Neural cell (in vitro differentiated cells): ENCODE data around the gene NEDD9. TPM values are rescaled to one million over a fixed set of nuclear protein-coding genes. Genes with fewer than 3 reads are reported as not detected.

Experiments
- H2AFZ ChIP-seq: fragments of 200-600, 300-800 bp; sonication (generic), shearing (Covaris generic); 2 replicates; pipeline ENCODE4 v1.6.0; 2014; ENCODE audit warnings: low read depth, mild to moderate bottlenecking, antibody characterized with exemption, low read length, moderate library complexity
- H3F3A ChIP-seq: fragments of 200-600 bp; shearing (Covaris generic); 2 replicates; pipeline ENCODE4 v1.6.1; 2016; ENCODE audit warnings: mild to moderate bottlenecking, moderate library complexity, mixed read lengths, antibody characterized with exemption, low read length; ENCODE audit not compliant: insufficient read depth, poor library complexity, severe bottlenecking
- H3K27ac ChIP-seq: fragments of 200-600, 300-800 bp; sonication (generic), shearing (Covaris generic); 2 replicates; pipeline ENCODE4 v1.5.1; 2014; ENCODE audit warnings: mild to moderate bottlenecking, low read length, moderate library complexity
- H3K27me3 ChIP-seq: fragments of 300-800, 200-600 bp; sonication (generic), shearing (Covaris generic); 2 replicates; pipeline ENCODE4 v1.6.0; 2014; ENCODE audit warnings: mild to moderate bottlenecking, low read depth, low read length, moderate library complexity; ENCODE audit not compliant: insufficient read depth
- H3K36me3 ChIP-seq: fragments of 300-800, 200-600 bp; sonication (generic), shearing (Covaris generic); 2 replicates; pipeline ENCODE4 v1.5.1; 2014; ENCODE audit warnings: mild to moderate bottlenecking, antibody characterized with exemption, low read length, moderate library complexity; ENCODE audit not compliant: insufficient read depth
- H3K4me2 ChIP-seq: fragments of 300-800, 200-600 bp; sonication (generic), shearing (Covaris generic); 2 replicates; pipeline ENCODE4 v1.6.0; 2014; ENCODE audit warnings: mild to moderate bottlenecking, low read length
- H3K4me3 ChIP-seq: fragments of 300-800, 200-600 bp; sonication (generic), shearing (Covaris generic); 2 replicates; pipeline ENCODE4 v1.5.1; 2014; ENCODE audit warnings: mild to moderate bottlenecking, low read length, moderate library complexity
- H3K79me2 ChIP-seq: fragments of 200-600 bp; shearing (Covaris generic); replicated peaks from 2 replicates; pipeline ENCODE4 v1.6.0; 2014; ENCODE audit warnings: mild to moderate bottlenecking, low read length, moderate library complexity; ENCODE audit not compliant: insufficient read depth
- H3K9ac ChIP-seq: fragments of 300-800, 200-600 bp; sonication (generic), shearing (Covaris generic); 2 replicates; pipeline ENCODE4 v1.6.1; 2016; ENCODE audit warnings: mild to moderate bottlenecking, low read length, mixed read lengths
- H3K9me2 ChIP-seq: fragments of 200-600 bp; shearing (Covaris generic); 2 replicates; pipeline ENCODE4 v1.6.1; 2016; ENCODE audit warnings: mild to moderate bottlenecking, low read length, mixed read lengths; ENCODE audit not compliant: insufficient read depth
- H3K9me3 ChIP-seq: fragments of 200-600, 300-800 bp; sonication (generic), shearing (Covaris generic); 2 replicates; pipeline ENCODE4 v1.6.1; 2016; ENCODE audit warnings: mild to moderate bottlenecking, mixed run types, low read length, moderate library complexity, mixed read lengths
- H4K20me1 ChIP-seq: fragments of 200-600 bp; shearing (Covaris generic); 2 replicates; pipeline ENCODE4 v1.6.1; 2016; ENCODE audit warnings: mild to moderate bottlenecking, mixed run types; ENCODE audit not compliant: insufficient read depth
- CTCF ChIP-seq: fragments of 450-650 bp; IDR thresholded peaks from 2 replicates; pipeline ENCODE4 v1.5.1; 2014; ENCODE audit warnings: antibody characterized with exemption, mild to moderate bottlenecking, moderate library complexity; ENCODE audit not compliant: poor library complexity, severe bottlenecking
- EP300 ChIP-seq: fragments of 450-650 bp; conservative IDR thresholded peaks from 2 replicates; pipeline ENCODE4 v1.6.1; 2014; ENCODE audit warnings: antibody characterized with exemption, mild to moderate bottlenecking, moderate library complexity; ENCODE audit not compliant: poor library complexity, severe bottlenecking
- EZH2 ChIP-seq: fragments of 200-600, 300-800 bp; shearing (Covaris generic), sonication (generic); IDR thresholded peaks from 2 replicates; pipeline ENCODE4 v1.6.1; 2014; ENCODE audit warnings: antibody characterized with exemption, low read length, borderline replicate concordance, mild to moderate bottlenecking; ENCODE audit not compliant: insufficient read depth, poor library complexity, severe bottlenecking
- MXI1 ChIP-seq: fragments of 450-650 bp; conservative IDR thresholded peaks from 2 replicates; pipeline ENCODE4 v1.6.1; 2014; ENCODE audit warnings: antibody characterized with exemption, mild to moderate bottlenecking; ENCODE audit not compliant: poor library complexity, severe bottlenecking
- POLR2AphosphoS5 ChIP-seq: IDR thresholded peaks from 2 replicates; pipeline ENCODE4 v1.6.1; 2012
- RAD21 ChIP-seq: fragments of 450-650 bp; conservative IDR thresholded peaks from 2 replicates; pipeline ENCODE4 v1.6.1; 2014; ENCODE audit warnings: antibody characterized with exemption, mild to moderate bottlenecking, moderate library complexity
- REST ChIP-seq: IDR thresholded peaks from 2 replicates; pipeline ENCODE4 v1.6.1; 2012; ENCODE audit warnings: borderline replicate concordance
- SMC3 ChIP-seq: fragments of 450-650 bp; conservative IDR thresholded peaks from 2 replicates; pipeline ENCODE4 v1.6.1; 2014; ENCODE audit warnings: antibody characterized with exemption, mild to moderate bottlenecking, moderate library complexity; ENCODE audit not compliant: poor library complexity
- TAF1 ChIP-seq: IDR thresholded peaks from 2 replicates; pipeline ENCODE4 v1.6.1; 2012; ENCODE audit warnings: low read depth
- polyA plus RNA-seq: library from polyadenylated mRNA; depleted of rRNA; stranded (reverse); fragments of >200 nt; gene quantifications from 2 replicates; pipeline ENCODE4 v1.2.3, GENCODE V29; 2014

The NEDD9 gene
- polyA plus RNA-seq, 1 donor from 2014 or later: 0.11 TPM

- no peak for TF ChIP-seq TAF1
- TF ChIP-seq POLR2AphosphoS5: no peak
- no peak for TF ChIP-seq EP300
- no peak for TF ChIP-seq SMC3
- TF ChIP-seq RAD21: no peak
- TF ChIP-seq EZH2: no peak
- no peak for TF ChIP-seq REST
- no peak for TF ChIP-seq CTCF
- TF ChIP-seq MXI1: no peak
- H3F3A ChIP-seq: no peaks in the 10 kb centered on the region
- H3K36me3 ChIP-seq: no peaks in the 10 kb centered on the region
- H3K4me2 ChIP-seq: no peak overlapping the region
- H3K4me3 ChIP-seq: no peak overlapping the region
- H4K20me1 ChIP-seq: no peaks in the 10 kb centered on the region
- no peak overlapping the region for H3K9ac ChIP-seq
- no peaks in the 10 kb centered on the region for H3K79me2 ChIP-seq
- no peaks in the 10 kb centered on the region for H3K27me3 ChIP-seq
- no peaks in the 10 kb centered on the region for H3K9me3 ChIP-seq
- no peak overlapping the region for H2AFZ ChIP-seq
- H3K9me2 ChIP-seq: no peaks in the 10 kb centered on the region
- no peak overlapping the region for H3K27ac ChIP-seq
Observed at GRCh38 chr6:11160199-11160598, 72.3 kb downstream of the NEDD9 start.

GRCh38 chr6:11155589-11155988 lies 76.9 kb downstream of the NEDD9 start:
- Histone ChIP-seq H3K9me2 (no peaks in the 10 kb centered on the region), H3K36me3 (no peaks in the 10 kb centered on the region)
- no peak for TF ChIP-seq CTCF
- no peak for TF ChIP-seq EP300
- TF ChIP-seq RAD21: no peak
- no peak for TF ChIP-seq EZH2
- TF ChIP-seq MXI1: no peak

More at GRCh38 chr6:11155589-11155988, 76.9 kb downstream of the NEDD9 start:
- no peaks in the 10 kb centered on the region for H3K79me2 ChIP-seq
- no peaks in the 10 kb centered on the region for H4K20me1 ChIP-seq
- H3K4me3 ChIP-seq: no peak overlapping the region
- H3K27me3 ChIP-seq: no peaks in the 10 kb centered on the region
- no peak overlapping the region for H3K27ac ChIP-seq
- H3K4me2 ChIP-seq: no peak overlapping the region
- H3F3A ChIP-seq: no peaks in the 10 kb centered on the region
- H3K9ac ChIP-seq: no peak overlapping the region
- no peak overlapping the region for H2AFZ ChIP-seq
- no peaks in the 10 kb centered on the region for H3K9me3 ChIP-seq
